ENCODE results near the gene CACNA1C. TPM values are rescaled to one million over a fixed set of nuclear protein-coding genes. Genes with fewer than 3 reads are reported as not detected.

The CACNA1C gene
- total RNA-seq, 2 experiments from 2014 or later: 0.05 to 0.08 TPM

GRCh38 chr12:2627835-2628191 is 575.0 kb downstream of the CACNA1C start:
- no peak for ATAC-seq (ENCODE audit: poor library complexity)
- POLR2A ChIA-PET: no interaction called here
- Mint-ChIP-seq H3K9me3 (no peaks in the 10 kb centered on the region), H3K4me1 (ENCODE audit: low read depth) (no peaks in the 10 kb centered on the region), H3K36me3 (ENCODE audit: low read depth) (no peaks in the 10 kb centered on the region), H3K27me3 (peaks cover 33% of the 10 kb centered on the region), H3K4me3 (no peak overlapping the region), H3K27ac (no peak overlapping the region)
- DNase-seq: no peak
- Histone ChIP-seq H3K4me1 (ENCODE audit: insufficient read depth, low read length) (no peaks in the 10 kb centered on the region), H3K9me3 (ENCODE audit: control insufficient read depth in 1 of 2, insufficient read depth in 1 of 2, low read length in 2 of 2) (no peaks in the 10 kb centered on the region), H3K27ac (ENCODE audit: low read depth in 1 of 2, low read length in 2 of 2) (no peak overlapping the region), H3K36me3 (ENCODE audit: insufficient read depth, low read length) (no peaks in the 10 kb centered on the region), H3K27me3 (ENCODE audit: control insufficient read depth in 1 of 2, insufficient read depth in 2 of 2, low read length in 2 of 2) (peaks cover 14 to 20% of the 10 kb centered on the region in 2 experiments), H3K4me3 (ENCODE audit: low read length) (no peak overlapping the region)
- no peak for TF ChIP-seq CTCF (IDR thresholded peaks at IDR 0.05)
- intact Hi-C loops (cut with DNase I, micrococcal nuclease): no loop called here
- CTCF ChIA-PET: no interaction called here

- POLR2A ChIA-PET: no interaction called here
These were observed 575.6 kb downstream of the CACNA1C start for GRCh38 chr12:2628401-2628800.

GRCh38 chr12:2629051-2629450 is 576.3 kb downstream of the CACNA1C start:
- TF ChIP-seq CTCF (IDR thresholded peaks at IDR 0.05): no peak
- no peaks in the 10 kb centered on the region for H3K4me1 ChIP-seq (ENCODE audit: insufficient read depth, low read length)
- ChIA-PET CTCF (no interaction called here), POLR2A (no interaction called here)
- Mint-ChIP-seq H3K4me3 (no peak overlapping the region), H3K4me1 (ENCODE audit: low read depth) (no peaks in the 10 kb centered on the region), H3K27me3 (peaks cover 26% of the 10 kb centered on the region), H3K9me3 (no peaks in the 10 kb centered on the region), H3K36me3 (ENCODE audit: low read depth) (no peaks in the 10 kb centered on the region), H3K27ac (no peak overlapping the region)
- H3K27ac ChIP-seq (ENCODE audit: low read depth in 1 of 2, low read length in 2 of 2): no peak overlapping the region
- ATAC-seq (ENCODE audit: poor library complexity) (no peak), DNase-seq (no peak)
- H3K27me3 ChIP-seq (ENCODE audit: control insufficient read depth in 1 of 2, insufficient read depth in 2 of 2, low read length in 2 of 2): peaks cover 19 to 20% of the 10 kb centered on the region in 2 experiments
- H3K9me3 ChIP-seq (ENCODE audit: control insufficient read depth in 1 of 2, insufficient read depth in 1 of 2, low read length in 2 of 2): no peaks in the 10 kb centered on the region
- no peak overlapping the region for H3K4me3 ChIP-seq (ENCODE audit: low read length)
- H3K36me3 ChIP-seq (ENCODE audit: insufficient read depth, low read length): no peaks in the 10 kb centered on the region
- intact Hi-C loops (cut with DNase I, micrococcal nuclease): no loop called here

More at GRCh38 chr12:2628401-2628800, 575.6 kb downstream of the CACNA1C start:
- Histone ChIP-seq H3K9me3 (ENCODE audit: control insufficient read depth in 1 of 2, insufficient read depth in 1 of 2, low read length in 2 of 2) (no peaks in the 10 kb centered on the region), H3K4me1 (ENCODE audit: insufficient read depth, low read length) (no peaks in the 10 kb centered on the region), H3K36me3 (ENCODE audit: insufficient read depth, low read length) (no peaks in the 10 kb centered on the region), H3K4me3 (ENCODE audit: low read length) (no peak overlapping the region), H3K27ac (ENCODE audit: low read depth in 1 of 2, low read length in 2 of 2) (no peak overlapping the region), H3K27me3 (ENCODE audit: control insufficient read depth in 1 of 2, insufficient read depth in 2 of 2, low read length in 2 of 2) (peaks cover 17 to 20% of the 10 kb centered on the region in 2 experiments)
- H3K27me3 Mint-ChIP-seq: peaks cover 31% of the 10 kb centered on the region
- DNase-seq: no peak
- no peak overlapping the region for H3K27ac Mint-ChIP-seq
- intact Hi-C loops (cut with DNase I, micrococcal nuclease): no loop called here
- H3K4me3 Mint-ChIP-seq: no peak overlapping the region
- H3K4me1 Mint-ChIP-seq (ENCODE audit: low read depth): no peaks in the 10 kb centered on the region
- H3K36me3 Mint-ChIP-seq (ENCODE audit: low read depth): no peaks in the 10 kb centered on the region
- no peak for TF ChIP-seq CTCF (IDR thresholded peaks at IDR 0.05)
- no peak for ATAC-seq (ENCODE audit: poor library complexity)
- CTCF ChIA-PET: no interaction called here
- no peaks in the 10 kb centered on the region for H3K9me3 Mint-ChIP-seq

Measured in CD4-positive, alpha-beta T cell (primary cell).